A549 (cell line): ENCODE results near the gene DDO. TPM values are rescaled to one million over a fixed set of nuclear protein-coding genes. Genes with fewer than 3 reads are reported as not detected.

Source experiments
- ATAC-seq, 2 experiments: fragments of 200-7000 bp in 1 of 2; fragments of >200 bp in 1 of 2; cut with Nextera tagmentation in 1 of 2; cut with Tn5 transposase in 1 of 2; 3 replicates each; pipeline versions ENCODE4 v1.8.0 to v1.9.1; 2018 to 2020; ENCODE audit warnings: mild to moderate bottlenecking in 1 of 2, moderate library complexity in 1 of 2
- CTCF ChIA-PET: fragments of 300-600 bp; sonication (Branson Sonifier 250); formaldehyde crosslinking; extraction: SDS; loops from one replicate; lab custom pipeline; 2021; ENCODE audit warnings: antibody characterized with exemption, inconsistent platforms; lab: Yijun Ruan, JAX
- POLR2A ChIA-PET: fragments of 350-600 bp; formaldehyde crosslinking; extraction: SDS; loops from one replicate; lab custom pipeline; 2021; ENCODE audit warnings: antibody characterized with exemption, inconsistent platforms; lab: Yijun Ruan, JAX
- DNase-seq, 2 experiments: peaks; one replicate each; pipeline versions ENCODE4 v3.0.0 to v3.0.0-alpha.2; 2011 to 2016; ENCODE audit warnings: low read depth in 1 of 2, low spot score in 1 of 2
- FAIRE-seq: peaks from 2 replicates; lab custom pipeline; 2011; peaks lifted over from hg19 to GRCh38; lab: Jason Lieb, UNC
- H3K27ac ChIP-seq, 2 experiments: fragments of >200 bp; sonication (Bioruptor Twin); formaldehyde crosslinking; 3 replicates each; pipeline ENCODE4 v1.5.1; 2016 to 2017
- H3K4me1 ChIP-seq: fragments of >200 bp; sonication (Bioruptor Twin); formaldehyde crosslinking; 3 replicates; pipeline ENCODE4 v1.6.1; 2016
- H3K4me2 ChIP-seq: fragments of >200 bp; sonication (Bioruptor Twin); formaldehyde crosslinking; 3 replicates; pipeline ENCODE4 v1.6.1; 2016
- H3K4me3 ChIP-seq: fragments of >200 bp; sonication (Bioruptor Twin); formaldehyde crosslinking; 3 replicates; pipeline ENCODE4 v1.5.1; 2016
- H3K9me3 ChIP-seq: fragments of >200 bp; sonication (Bioruptor Twin); formaldehyde crosslinking; 3 replicates; pipeline ENCODE4 v1.6.1; 2016
- ATOH8 ChIP-seq: fragments of 250-450 bp; sonication (Bioruptor Pico); IDR thresholded peaks from 2 replicates; pipeline ENCODE4 v1.5.0; 2020; ENCODE audit warnings: low read depth, mild to moderate bottlenecking, moderate library complexity
- BCL3 ChIP-seq: fragments of >200 bp; sonication (Bioruptor Twin); formaldehyde crosslinking; IDR thresholded peaks from 3 replicates; pipeline ENCODE4 v1.6.1; 2016
- BHLHE40 ChIP-seq: IDR thresholded peaks from 2 replicates; pipeline ENCODE4 v1.6.1; 2012; ENCODE audit warnings: low read depth, low read length, inconsistent platforms
- CBX2 ChIP-seq: fragments of 200-600 bp; sonication (generic); IDR thresholded peaks from 2 replicates; pipeline ENCODE4 v1.6.1; 2016; ENCODE audit warnings: low read depth, mild to moderate bottlenecking, borderline replicate concordance
- CBX8 ChIP-seq: fragments of 200-600 bp; sonication (generic); IDR thresholded peaks from 2 replicates; pipeline ENCODE4 v1.6.1; 2016
- CHD4 ChIP-seq: fragments of 200-600 bp; sonication (generic); IDR thresholded peaks from 2 replicates; pipeline ENCODE4 v1.6.1; 2016; ENCODE audit warnings: antibody characterized with exemption, mild to moderate bottlenecking, borderline replicate concordance
- E2F6 ChIP-seq: IDR thresholded peaks from 2 replicates; pipeline ENCODE4 v1.6.1; 2012; ENCODE audit warnings: low read depth, borderline replicate concordance
- ESRRA ChIP-seq: fragments of 150-350 bp; IDR thresholded peaks from 2 replicates; pipeline ENCODE4 v1.6.1; 2014; ENCODE audit warnings: mild to moderate bottlenecking, low read length, borderline replicate concordance
- FOSB ChIP-seq: fragments of 250-450 bp; sonication (Bioruptor Pico); IDR thresholded peaks from 2 replicates; pipeline ENCODE4 v1.5.0; 2020; ENCODE audit warnings: mild to moderate bottlenecking, moderate library complexity
- FOXS1 ChIP-seq: fragments of 250-450 bp; sonication (Bioruptor Pico); IDR thresholded peaks from 2 replicates; pipeline ENCODE4 v1.5.0; 2020; ENCODE audit warnings: mild to moderate bottlenecking, moderate library complexity
- GATA3 ChIP-seq: IDR thresholded peaks from 2 replicates; pipeline ENCODE4 v1.6.1; 2012; ENCODE audit warnings: borderline replicate concordance
- HDAC2 ChIP-seq: fragments of 200-600 bp; sonication (generic); IDR thresholded peaks from 2 replicates; pipeline ENCODE4 v1.6.1; 2016
- HEYL ChIP-seq: fragments of 250-450 bp; sonication (Bioruptor Pico); IDR thresholded peaks from 2 replicates; pipeline ENCODE4 v1.8.0; 2021; ENCODE audit warnings: mild to moderate bottlenecking, moderate library complexity
- HMGXB4 ChIP-seq: fragments of 250-450 bp; sonication (Bioruptor Pico); IDR thresholded peaks from 2 replicates; pipeline ENCODE4 v1.5.0; 2021; ENCODE audit warnings: mild to moderate bottlenecking, moderate library complexity, borderline replicate concordance
- HOXB13 ChIP-seq: fragments of 250-450 bp; sonication (Bioruptor Pico); IDR thresholded peaks from 2 replicates; pipeline ENCODE4 v1.5.0; 2020; ENCODE audit warnings: low read depth, mild to moderate bottlenecking, moderate library complexity
- JUN ChIP-seq, 2 experiments: fragments of >200 bp; sonication (Bioruptor Twin); formaldehyde crosslinking; IDR thresholded peaks; 2 replicates in 1 of 2; 3 replicates in 1 of 2; pipeline ENCODE4 v1.6.1; 2016 to 2017
- KDM1A ChIP-seq: fragments of 200-600 bp; sonication (generic); IDR thresholded peaks from 2 replicates; pipeline ENCODE4 v1.6.1; 2016; ENCODE audit warnings: low read depth, mild to moderate bottlenecking
- KDM5A ChIP-seq: fragments of 200-600 bp; sonication (generic); IDR thresholded peaks from 2 replicates; pipeline ENCODE4 v1.6.1; 2016; ENCODE audit warnings: antibody characterized with exemption, mild to moderate bottlenecking
- MYC ChIP-seq: IDR thresholded peaks from 2 replicates; pipeline ENCODE4 v1.6.1; 2012; ENCODE audit warnings: mild to moderate bottlenecking, inconsistent platforms, low read length, improper control_type of control experiment, borderline replicate concordance
- NPAS2 ChIP-seq: fragments of 250-450 bp; sonication (Bioruptor Pico); IDR thresholded peaks from 2 replicates; pipeline ENCODE4 v1.8.0; 2022; ENCODE audit warnings: mild to moderate bottlenecking, moderate library complexity, borderline replicate concordance
- NR3C1 ChIP-seq: fragments of >200 bp; sonication (Bioruptor Twin); formaldehyde crosslinking; IDR thresholded peaks from 3 replicates; pipeline ENCODE4 v1.6.1; 2017
- RCOR1 ChIP-seq: fragments of 150-350 bp; IDR thresholded peaks from 2 replicates; pipeline ENCODE4 v1.6.1; 2014; ENCODE audit warnings: antibody characterized with exemption, low read length, low read depth
- RNF2 ChIP-seq: fragments of 200-600 bp; sonication (generic); IDR thresholded peaks from 2 replicates; pipeline ENCODE4 v1.6.1; 2016; ENCODE audit warnings: low read depth, mild to moderate bottlenecking, antibody characterized with exemption, moderate library complexity, borderline replicate concordance
- SREBF2 ChIP-seq: fragments of 450-650 bp; IDR thresholded peaks from 2 replicates; pipeline ENCODE4 v1.6.1; 2014; ENCODE audit warnings: mild to moderate bottlenecking, moderate library complexity
- TFCP2L1 ChIP-seq: fragments of 250-450 bp; sonication (Bioruptor Pico); IDR thresholded peaks from 2 replicates; pipeline ENCODE4 v1.5.0; 2021; ENCODE audit warnings: mild to moderate bottlenecking
- TP53 ChIP-seq: fragments of 250-450 bp; sonication (Bioruptor Pico); IDR thresholded peaks from 2 replicates; pipeline ENCODE4 v1.5.0; 2021; ENCODE audit warnings: mild to moderate bottlenecking, moderate library complexity
- ZC3H11A ChIP-seq: fragments of 450-650 bp; IDR thresholded peaks from 2 replicates; pipeline ENCODE4 v1.6.1; 2014; ENCODE audit warnings: antibody characterized with exemption, mild to moderate bottlenecking
- ZFP36 ChIP-seq: fragments of 450-650 bp; IDR thresholded peaks from 2 replicates; pipeline ENCODE4 v1.6.1; 2014; ENCODE audit warnings: borderline replicate concordance; ENCODE audit not compliant: partially characterized antibody
- ZSCAN20 ChIP-seq: fragments of 250-450 bp; sonication (Bioruptor Pico); IDR thresholded peaks from 2 replicates; pipeline ENCODE4 v1.8.0; 2022; ENCODE audit warnings: mild to moderate bottlenecking, moderate library complexity
- WGBS: methylation state at CpG from one replicate; pipeline ENCODE4 v1.1.6; 2017; ENCODE audit errors: missing lambda C conversion rate; 5-methylcytosine and 5-hydroxymethylcytosine counted together
- polyA plus RNA-seq, 4 experiments: library from polyadenylated mRNA; depleted of rRNA in 3 of 4; stranded (reverse); fragments of >200 nt; fragmentation: RNase III in 1 of 4; extraction: RNeasy Plus Mini Kit Qiagen cat#74134 plus additional on column Dnase treatment in 1 of 4; gene quantifications; 2 replicates in 3 of 4; 3 replicates in 1 of 4; pipeline ENCODE4 v1.2.3, GENCODE V29; 2011 to 2017
- TF ChIP-seq, protein P1 (sequence below): fragments of 450-650 bp; IDR thresholded peaks from 2 replicates; pipeline ENCODE4 v1.6.1; 2014; ENCODE audit warnings: antibody characterized with exemption

Gene DDO
- polyA plus RNA-seq, 2 of the 4 experiments (the other 2 are of a cell fraction): 0.04 to 0.05 TPM

DNA sequence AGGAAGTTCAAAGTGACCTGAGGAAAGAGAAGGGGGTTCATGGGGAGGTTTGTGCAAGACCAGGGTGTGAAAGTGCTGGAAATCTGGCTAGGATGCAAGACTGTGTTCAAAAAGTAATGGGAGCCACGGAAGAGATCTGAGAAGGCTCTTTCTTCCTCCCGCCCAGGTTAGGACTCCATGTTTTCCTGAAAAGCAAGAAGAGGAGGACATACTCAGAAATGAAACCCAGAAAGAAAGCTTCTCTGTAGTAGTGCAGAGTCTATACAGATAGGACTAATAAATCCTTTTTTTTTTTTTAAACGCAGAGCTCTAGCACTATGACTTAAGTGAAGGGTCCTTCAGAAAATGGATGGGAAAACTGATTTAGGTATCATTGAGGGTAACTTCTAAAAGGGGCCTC lies 3.2 kb upstream of the DDO start:
- Histone ChIP-seq H3K4me3 (no peak overlapping the region), H3K4me1 (no peaks in the 10 kb centered on the region), H3K27ac (no peak overlapping the region), H3K9me3 (no peaks in the 10 kb centered on the region; the same call in 2 of the 3 replicates), H3K4me2 (no peak overlapping the region)
- TF ChIP-seq ATOH8 (CRISPR knock-in tag) (no peak), ESRRA (no peak), BCL3 (no peak), KDM1A (no peak), MYC (no peak)
- TF ChIP-seq, protein P1, sequence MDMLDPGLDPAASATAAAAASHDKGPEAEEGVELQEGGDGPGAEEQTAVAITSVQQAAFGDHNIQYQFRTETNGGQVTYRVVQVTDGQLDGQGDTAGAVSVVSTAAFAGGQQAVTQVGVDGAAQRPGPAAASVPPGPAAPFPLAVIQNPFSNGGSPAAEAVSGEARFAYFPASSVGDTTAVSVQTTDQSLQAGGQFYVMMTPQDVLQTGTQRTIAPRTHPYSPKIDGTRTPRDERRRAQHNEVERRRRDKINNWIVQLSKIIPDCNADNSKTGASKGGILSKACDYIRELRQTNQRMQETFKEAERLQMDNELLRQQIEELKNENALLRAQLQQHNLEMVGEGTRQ: no peak
- DNase-seq: no peak
- ChIA-PET CTCF (interaction anchor here (0.7 kb wide), 1 partner anchor 16 kb away, joined by 3 read pairs; no protein-coding TSS in a partner anchor), POLR2A (no interaction called here)
- no peak for ATAC-seq
- no peak for FAIRE-seq
- 53% methylated on average over 3 of the region's 3 CpGs for WGBS

- Histone ChIP-seq H3K4me3 (no peak overlapping the region), H3K4me1 (no peaks in the 10 kb centered on the region), H3K27ac (no peak overlapping the region), H3K9me3 (no peaks in the 10 kb centered on the region), H3K4me2 (no peak overlapping the region)
- CTCF ChIA-PET: no interaction called here
- no peak for ATAC-seq
- TF ChIP-seq NR3C1 (no peak), CBX2 (no peak), FOSB (CRISPR knock-in tag) (no peak), ZC3H11A (no peak), CBX8 (no peak), GATA3 (no peak), JUN (IDR thresholded peaks at IDR 0.05) (no peak), BHLHE40 (no peak), TFCP2L1 (no peak), ZFP36 (no peak), SREBF2 (no peak), TP53 (no peak), RCOR1 (no peak), FOXS1 (CRISPR knock-in tag) (no peak), HOXB13 (CRISPR knock-in tag) (no peak), ESRRA (no peak), CHD4 (no peak), ZSCAN20 (CRISPR knock-in tag) (no peak), HDAC2 (no peak), MYC (no peak)
- FAIRE-seq: no peak
- 54% methylated on average over 4 of the region's 4 CpGs for WGBS
- POLR2A ChIA-PET: no interaction called here
- DNase-seq: no peak
Measured at GRCh38 chr6:110414669-110415068, 706 bp downstream of the DDO start.

GRCh38 chr6:110412360-110412759 lies 3.0 kb downstream of the DDO start:
- ChIA-PET CTCF (interaction anchor here (1.4 kb wide), 1 partner anchor 22 kb away, joined by 5 read pairs; no protein-coding TSS in a partner anchor), POLR2A (no interaction called here)
- H3K27ac ChIP-seq: no peak overlapping the region
- ATAC-seq (no peak), FAIRE-seq (no peak), DNase-seq (no peak)
- H3K9me3 ChIP-seq: no peaks in the 10 kb centered on the region
- no peaks in the 10 kb centered on the region for H3K4me1 ChIP-seq
- H3K4me2 ChIP-seq: no peak overlapping the region
- H3K4me3 ChIP-seq: no peak overlapping the region
- WGBS: 55% methylated on average over 7 of the region's 8 CpGs
- TF ChIP-seq CHD4 (no peak), SREBF2 (no peak), RNF2 (no peak), NPAS2 (CRISPR knock-in tag) (no peak), KDM5A (no peak), HMGXB4 (no peak), CBX8 (no peak), GATA3 (no peak), FOXS1 (CRISPR knock-in tag) (no peak), HEYL (CRISPR knock-in tag) (no peak), ZSCAN20 (CRISPR knock-in tag) (no peak), E2F6 (no peak)
- TF ChIP-seq, protein P1: no peak
